Measurements from ENCODE around the gene TK1.

Gene TK1

DNA sequence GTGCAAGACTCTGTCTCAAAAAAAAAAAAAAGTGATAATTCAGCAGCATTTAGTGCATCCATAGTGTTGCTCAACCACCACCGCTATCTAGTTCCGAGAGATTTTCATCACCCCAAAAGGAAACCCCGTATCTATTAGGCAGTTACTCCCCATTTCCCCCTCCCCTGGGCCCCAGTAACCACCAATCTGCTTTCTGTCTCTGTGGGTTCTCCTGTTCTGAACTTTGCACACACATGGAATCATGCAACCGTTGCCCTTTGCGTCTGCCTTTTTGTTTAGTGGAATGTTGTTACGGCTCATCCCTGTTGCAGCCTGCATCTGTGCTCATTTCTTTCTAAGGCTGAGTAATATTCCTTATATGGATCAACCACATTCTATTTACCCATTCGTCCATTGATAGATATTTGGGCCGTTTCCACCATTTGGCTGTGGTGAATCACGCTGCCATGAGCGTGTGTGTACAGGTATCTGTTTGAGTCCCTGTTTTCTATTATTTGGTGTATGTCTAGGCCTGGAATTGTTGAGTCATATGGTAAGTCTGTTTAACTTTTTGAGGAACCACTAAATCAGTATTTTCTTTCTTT is 27.2 kb downstream of the TK1 start:
- no peak for DNase-seq
- Mint-ChIP-seq H3K36me3 (ENCODE audit: low read depth) (no peaks in the 10 kb centered on the region), H3K27me3 (no peaks in the 10 kb centered on the region), H3K27ac (peak overlapping the region; percentile 39), H3K9me3 (no peaks in the 10 kb centered on the region), H3K4me1 (ENCODE audit: low read depth) (peaks cover 12% of the 10 kb centered on the region), H3K4me3 (no peak overlapping the region)

DNA sequence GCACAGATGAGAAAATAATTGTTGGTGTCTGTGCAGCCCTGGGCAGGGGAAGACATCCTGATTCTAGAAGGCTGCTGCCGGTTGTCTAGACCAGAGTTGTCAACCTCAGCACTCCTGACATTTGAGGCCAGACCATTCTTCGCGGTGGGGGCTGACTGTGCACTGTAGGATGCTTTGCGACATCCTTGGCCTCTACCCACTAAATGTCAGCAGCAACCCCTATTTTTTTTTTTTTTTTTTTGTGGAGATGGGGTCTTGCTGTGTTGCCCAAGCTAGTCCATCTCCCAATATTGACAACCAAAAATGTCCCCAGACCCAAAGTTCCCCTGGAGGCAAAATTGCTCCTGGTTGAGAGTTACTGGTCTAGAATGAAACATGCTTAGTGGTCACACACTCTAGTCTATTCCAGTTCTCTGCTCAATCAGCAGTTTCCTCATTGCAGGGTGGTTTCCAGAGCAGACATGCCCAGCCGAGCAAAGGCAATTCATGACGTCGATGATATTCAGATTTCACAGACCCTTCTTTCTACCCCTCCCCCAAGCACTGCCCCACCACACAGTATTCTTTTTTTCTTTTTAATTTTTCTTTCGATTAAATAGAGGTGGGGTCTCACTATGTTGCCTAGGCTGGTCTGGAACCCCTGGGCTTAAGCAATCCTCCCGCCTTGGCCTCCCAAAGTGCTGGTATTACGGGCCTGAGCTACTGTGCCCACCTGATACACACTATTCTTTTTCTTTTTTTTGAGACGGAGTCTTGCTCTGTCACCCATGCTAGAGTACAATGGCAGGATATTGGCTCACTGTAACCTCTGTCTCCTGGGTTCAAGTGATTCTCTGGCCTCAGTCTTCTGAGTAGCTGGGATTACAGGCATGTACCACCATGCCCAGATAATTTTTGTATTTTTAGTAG is 31.7 kb downstream of the TK1 start:
- Mint-ChIP-seq H3K4me3 (no peak overlapping the region), H3K36me3 (ENCODE audit: low read depth) (no peaks in the 10 kb centered on the region)

DNA sequence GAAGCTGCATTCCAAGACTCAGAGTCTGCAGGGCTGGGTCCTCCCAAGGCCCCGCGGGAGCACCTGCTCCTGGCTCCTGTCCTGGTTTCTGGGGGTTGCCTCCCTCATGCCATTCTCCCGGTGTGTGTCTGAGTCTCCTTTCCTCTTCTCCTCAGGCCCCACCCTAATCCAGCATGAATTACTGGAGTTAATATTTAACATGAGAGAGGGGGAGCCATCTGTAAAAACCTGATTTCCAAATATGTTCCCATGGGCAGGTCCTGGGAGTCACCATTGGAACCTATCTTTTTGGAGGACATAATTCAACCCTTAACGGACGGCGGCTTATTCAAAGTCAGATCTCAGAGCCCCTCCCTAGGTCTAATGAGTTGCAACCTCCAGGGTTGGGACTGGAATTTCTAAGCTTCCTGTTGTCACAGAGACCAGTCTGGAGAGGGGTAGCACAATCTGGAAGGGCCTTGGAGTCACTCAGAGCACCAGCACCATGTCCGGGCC is 35.3 kb downstream of the TK1 start:
- Mint-ChIP-seq H3K9me3 (no peaks in the 10 kb centered on the region), H3K36me3 (ENCODE audit: low read depth) (no peaks in the 10 kb centered on the region), H3K4me3 (no peak overlapping the region), H3K27ac (no peak overlapping the region), H3K27me3 (no peaks in the 10 kb centered on the region), H3K4me1 (ENCODE audit: low read depth) (peaks cover 15% of the 10 kb centered on the region)
- DNase-seq = no peak

More for the DNA sequence above, 31.7 kb downstream of the TK1 start:
- H3K4me1 Mint-ChIP-seq (ENCODE audit: low read depth) = peaks cover 10% of the 10 kb centered on the region
- H3K27me3 Mint-ChIP-seq = no peaks in the 10 kb centered on the region
- DNase-seq = no peak
- no peak overlapping the region for H3K27ac Mint-ChIP-seq
- no peaks in the 10 kb centered on the region for H3K9me3 Mint-ChIP-seq

DNA sequence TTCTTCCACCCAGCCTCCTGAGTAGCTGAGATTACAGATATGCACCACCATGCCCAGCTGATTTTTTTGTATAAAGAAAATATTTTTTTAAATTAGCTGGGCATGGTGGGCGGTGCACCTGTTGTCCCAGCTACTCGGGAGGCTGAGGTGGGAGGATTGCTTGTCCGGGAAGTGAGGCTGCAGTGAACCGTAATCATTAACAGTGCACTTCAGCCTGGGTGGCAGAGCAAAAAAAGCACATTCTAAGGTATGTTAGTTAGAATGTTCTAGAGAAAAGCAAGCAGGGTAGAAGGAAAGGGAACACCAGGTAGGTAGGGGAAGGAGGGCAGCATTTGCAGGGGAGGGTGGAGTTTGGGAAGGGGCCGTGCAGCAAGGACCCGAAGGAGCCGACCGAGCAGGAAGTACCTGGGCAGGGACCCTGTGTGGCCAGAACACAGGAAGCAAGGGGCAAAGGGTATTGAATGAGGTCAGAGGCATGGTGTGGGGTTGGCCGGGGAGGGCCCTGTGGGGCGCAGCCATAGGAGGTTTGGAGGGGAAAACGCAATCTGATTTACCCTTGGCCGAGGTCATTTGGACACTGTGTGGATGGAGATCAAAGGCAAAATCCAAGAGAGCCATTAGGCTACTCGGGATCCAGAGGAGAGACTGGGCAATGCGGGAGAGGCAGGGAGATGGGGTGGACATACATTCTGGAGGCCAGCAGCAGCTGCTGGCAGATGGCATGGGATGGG is 38.4 kb downstream of the TK1 start:
- Mint-ChIP-seq H3K4me3 (no peak overlapping the region), H3K27ac (peak overlapping the region; percentile 28), H3K4me1 (ENCODE audit: low read depth) (peaks cover 18% of the 10 kb centered on the region), H3K27me3 (no peaks in the 10 kb centered on the region), H3K36me3 (ENCODE audit: low read depth) (no peaks in the 10 kb centered on the region), H3K9me3 (no peaks in the 10 kb centered on the region)
- DNase-seq = no peak

DNA sequence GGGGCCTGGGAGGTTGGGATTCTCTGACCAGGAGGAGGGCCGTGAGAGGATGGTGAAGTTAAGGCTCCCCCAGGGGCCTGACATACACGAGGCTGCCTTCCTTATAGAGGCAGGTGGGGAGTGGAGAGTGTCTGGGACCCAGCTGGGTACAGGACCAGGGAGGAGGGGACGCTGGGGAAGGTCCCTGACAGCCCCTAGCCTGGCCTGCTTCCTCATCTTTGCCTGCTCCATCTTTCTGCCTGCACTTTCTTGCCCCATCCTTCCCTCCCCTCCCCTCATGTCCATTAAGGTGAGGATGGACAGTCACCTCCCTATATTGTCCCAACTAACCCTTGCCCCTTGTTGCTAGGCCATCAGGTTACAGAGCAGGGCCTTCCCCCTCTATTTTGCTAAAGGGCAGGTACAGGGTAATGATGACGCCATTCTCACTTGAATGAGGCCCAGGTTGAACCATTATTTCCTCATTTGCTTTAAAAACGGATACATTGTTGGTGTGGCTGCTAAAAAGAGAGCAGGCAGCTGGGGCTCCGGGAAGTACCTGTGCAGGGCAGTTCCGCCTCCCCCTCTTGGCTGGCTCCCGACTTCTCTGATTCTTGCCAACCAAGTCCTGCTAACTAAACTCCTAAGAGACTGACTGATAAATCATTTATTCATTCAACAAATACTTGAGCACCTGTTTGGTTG is 39.4 kb downstream of the TK1 start:
- DNase-seq = no peak
- Mint-ChIP-seq H3K4me3 (no peak overlapping the region), H3K36me3 (ENCODE audit: low read depth) (peaks cover 4% of the 10 kb centered on the region), H3K4me1 (ENCODE audit: low read depth) (peaks cover 25% of the 10 kb centered on the region), H3K27me3 (no peaks in the 10 kb centered on the region), H3K27ac (peak overlapping the region; percentile 69), H3K9me3 (no peaks in the 10 kb centered on the region)

DNA sequence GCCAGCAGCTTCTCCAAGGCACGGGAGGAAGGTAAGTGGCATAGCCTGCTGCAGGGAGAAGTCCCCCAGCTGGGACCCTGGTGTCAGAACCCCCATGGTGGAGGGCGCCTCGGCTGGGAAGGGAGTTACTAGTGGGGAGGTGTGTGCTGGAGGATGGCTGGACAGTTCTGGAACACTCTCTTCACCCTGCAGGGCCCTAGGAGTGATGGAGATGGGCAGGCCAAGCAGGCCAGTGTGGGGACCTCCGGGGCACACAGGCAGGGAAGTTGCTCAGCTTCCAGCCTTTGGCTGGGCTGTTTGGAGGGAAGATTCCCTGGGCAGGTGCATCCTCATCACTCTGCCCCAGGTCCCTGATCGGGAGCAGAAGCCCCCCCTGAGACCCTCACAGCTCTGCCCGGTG is 40.0 kb downstream of the TK1 start:
- Mint-ChIP-seq H3K36me3 (ENCODE audit: low read depth) (peaks cover 10% of the 10 kb centered on the region), H3K9me3 (no peaks in the 10 kb centered on the region), H3K27me3 (no peaks in the 10 kb centered on the region), H3K4me3 (no peak overlapping the region), H3K4me1 (ENCODE audit: low read depth) (peaks cover 30% of the 10 kb centered on the region), H3K27ac (peak overlapping the region; percentile 55)
- DNase-seq = no peak

DNA sequence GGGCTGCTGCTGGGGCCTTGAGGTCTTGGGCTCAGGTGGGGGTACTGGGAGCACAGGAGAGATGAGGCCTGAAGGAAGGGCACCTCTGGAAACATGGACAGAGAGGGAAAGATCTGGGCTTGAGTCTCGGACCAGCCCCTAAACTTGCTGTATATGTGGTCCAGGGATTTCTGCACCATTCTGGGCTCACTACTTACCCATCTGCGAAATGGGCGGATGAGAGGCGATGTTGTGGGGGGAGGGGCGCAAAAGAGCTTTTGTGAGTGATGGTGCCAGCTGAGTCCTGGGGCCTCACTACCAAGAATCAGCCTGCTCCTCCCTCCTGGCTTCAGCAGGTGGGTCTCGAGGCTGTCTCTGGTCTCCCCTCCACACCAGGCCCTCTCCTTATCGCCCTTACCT is 40.4 kb downstream of the TK1 start:
- H3K4me1 Mint-ChIP-seq (ENCODE audit: low read depth) = peaks cover 35% of the 10 kb centered on the region

DNA sequence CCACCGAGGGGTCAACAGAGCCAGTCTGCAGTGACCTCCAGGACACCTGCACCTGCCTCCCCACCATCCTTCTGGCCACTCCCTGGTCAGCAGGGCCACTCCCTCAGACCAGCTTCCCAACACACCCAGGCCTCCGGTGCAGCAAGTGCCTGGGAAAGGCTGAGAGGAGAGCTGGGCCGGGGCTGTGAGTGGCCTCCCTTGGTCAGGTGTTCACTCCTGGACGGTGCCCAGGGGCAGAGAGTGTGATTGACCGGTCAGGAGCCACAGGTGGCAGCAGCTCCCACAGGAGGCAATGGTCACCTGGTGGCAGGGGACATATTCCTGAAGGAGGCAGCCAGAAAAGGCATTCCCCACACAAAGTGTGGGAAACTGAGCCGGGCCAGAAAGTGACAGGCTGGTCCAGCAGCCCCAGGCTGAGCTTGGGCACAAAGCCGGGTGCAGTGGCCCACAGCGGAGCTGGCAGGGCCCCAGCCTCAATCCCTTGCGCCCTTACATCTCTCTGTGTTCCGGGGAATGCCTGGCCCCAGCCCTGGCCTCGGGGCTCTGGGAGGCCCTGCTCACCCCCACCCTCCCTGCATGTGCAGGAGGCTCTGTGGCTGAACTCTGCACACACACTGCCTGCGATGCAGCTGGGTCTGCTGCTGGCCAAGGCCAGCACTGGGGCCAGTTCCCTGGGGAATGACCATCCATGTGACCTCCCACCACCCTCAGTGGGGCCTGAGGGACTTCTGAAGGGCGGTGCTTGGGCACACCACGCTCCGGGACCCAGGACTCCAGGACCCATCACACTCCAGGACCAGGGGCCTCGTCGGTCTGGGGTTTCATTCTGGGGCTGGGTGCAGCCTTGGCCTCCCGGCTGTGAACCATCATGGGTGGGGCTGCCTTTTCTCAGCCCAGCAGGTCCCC is 41.9 kb downstream of the TK1 start:
- Mint-ChIP-seq H3K4me1 (ENCODE audit: low read depth) (peaks cover 42% of the 10 kb centered on the region), H3K36me3 (ENCODE audit: low read depth) (peaks cover 22% of the 10 kb centered on the region), H3K9me3 (no peaks in the 10 kb centered on the region), H3K4me3 (no peak overlapping the region), H3K27ac (peak overlapping the region; percentile 29), H3K27me3 (no peaks in the 10 kb centered on the region)
- no peak for DNase-seq

More for the DNA sequence above, 40.4 kb downstream of the TK1 start:
- no peaks in the 10 kb centered on the region for H3K27me3 Mint-ChIP-seq
- peaks cover 14% of the 10 kb centered on the region for H3K36me3 Mint-ChIP-seq (ENCODE audit: low read depth)
- no peak overlapping the region for H3K27ac Mint-ChIP-seq
- no peak overlapping the region for H3K4me3 Mint-ChIP-seq
- H3K9me3 Mint-ChIP-seq = no peaks in the 10 kb centered on the region
- no peak for DNase-seq

DNA sequence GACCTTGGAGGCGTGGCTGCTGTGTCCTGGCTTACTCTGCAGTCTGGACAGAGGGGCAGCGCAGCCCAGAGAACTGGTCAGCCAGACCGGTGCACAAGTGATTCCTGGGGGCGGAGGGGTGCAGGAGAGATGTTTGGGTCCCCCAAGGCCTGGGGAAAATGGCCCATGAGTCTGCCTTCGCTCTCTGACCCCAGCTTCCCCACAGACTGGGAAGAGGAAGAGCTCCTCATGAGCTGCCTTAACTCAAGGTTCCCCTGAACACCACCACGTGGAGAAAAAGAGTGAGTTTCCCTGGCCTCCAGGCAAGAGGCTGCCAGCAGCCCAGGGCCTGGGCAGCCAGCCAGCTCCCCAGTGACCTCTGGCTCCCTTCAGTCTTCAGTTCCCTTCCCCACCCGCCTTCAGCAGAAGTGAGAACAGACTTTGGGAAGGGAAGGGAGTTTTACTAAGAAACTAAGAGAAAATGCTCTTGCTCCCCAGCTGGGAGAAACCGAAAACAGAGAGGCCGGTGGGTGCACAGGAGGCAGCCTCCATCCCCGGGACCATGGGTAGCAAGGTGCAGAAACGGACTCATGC is 42.6 kb downstream of the TK1 start:
- Mint-ChIP-seq H3K4me1 (ENCODE audit: low read depth) (peaks cover 44% of the 10 kb centered on the region), H3K27ac (peak overlapping the region; percentile 29), H3K9me3 (no peaks in the 10 kb centered on the region), H3K27me3 (no peaks in the 10 kb centered on the region), H3K36me3 (ENCODE audit: low read depth) (peaks cover 26% of the 10 kb centered on the region), H3K4me3 (no peak overlapping the region)
- DNase-seq = no peak

DNA sequence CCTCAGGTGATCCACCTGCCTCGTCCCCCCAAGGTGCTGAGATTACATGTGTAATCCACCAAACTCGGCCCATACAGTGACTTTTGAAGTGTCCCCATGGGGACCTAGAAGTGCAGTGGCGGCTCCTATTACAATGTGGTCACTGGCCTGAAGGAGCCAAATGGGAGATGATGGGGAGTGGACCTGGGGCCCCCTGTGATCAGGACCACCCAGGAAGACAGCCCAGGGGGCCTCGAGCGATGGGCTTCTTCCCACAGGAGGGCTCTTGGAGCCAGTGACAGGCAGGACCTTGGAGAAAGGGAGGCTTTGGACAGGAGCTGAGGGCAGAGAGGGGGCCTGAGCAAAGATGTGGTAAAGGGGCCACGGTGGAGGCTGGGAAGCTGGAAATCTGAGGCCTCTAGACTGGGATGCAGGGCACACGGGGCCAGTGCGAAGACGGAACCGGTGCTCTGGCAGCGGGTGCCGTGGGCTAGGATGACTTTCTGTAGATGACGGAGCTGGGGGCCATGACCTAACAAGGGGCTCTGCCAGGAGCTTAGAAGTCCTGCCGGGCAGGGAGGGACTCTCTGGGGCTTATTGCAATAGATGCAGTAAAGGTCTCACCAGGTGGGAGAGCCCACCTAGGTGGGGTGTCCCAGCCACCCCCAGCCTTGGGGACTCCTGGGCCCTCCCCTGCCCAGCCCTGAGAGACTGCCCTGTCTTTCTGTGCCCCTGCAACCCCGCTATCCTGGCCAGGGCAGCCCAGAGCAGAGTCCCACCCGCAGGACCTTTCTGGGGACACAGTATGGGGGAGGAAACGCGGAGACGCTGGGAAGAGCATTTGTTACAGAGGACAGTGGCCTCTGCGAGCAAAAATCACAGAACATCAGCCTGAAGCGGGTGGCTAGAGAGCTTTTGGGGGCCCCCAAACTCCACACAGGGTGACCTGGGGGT is 43.4 kb downstream of the TK1 start:
- Mint-ChIP-seq H3K27me3 (no peaks in the 10 kb centered on the region), H3K4me1 (ENCODE audit: low read depth) (peaks cover 47% of the 10 kb centered on the region), H3K36me3 (ENCODE audit: low read depth) (peaks cover 33% of the 10 kb centered on the region), H3K27ac (peak overlapping the region; percentile 61), H3K4me3 (no peak overlapping the region), H3K9me3 (no peaks in the 10 kb centered on the region)
- no peak for DNase-seq

DNA sequence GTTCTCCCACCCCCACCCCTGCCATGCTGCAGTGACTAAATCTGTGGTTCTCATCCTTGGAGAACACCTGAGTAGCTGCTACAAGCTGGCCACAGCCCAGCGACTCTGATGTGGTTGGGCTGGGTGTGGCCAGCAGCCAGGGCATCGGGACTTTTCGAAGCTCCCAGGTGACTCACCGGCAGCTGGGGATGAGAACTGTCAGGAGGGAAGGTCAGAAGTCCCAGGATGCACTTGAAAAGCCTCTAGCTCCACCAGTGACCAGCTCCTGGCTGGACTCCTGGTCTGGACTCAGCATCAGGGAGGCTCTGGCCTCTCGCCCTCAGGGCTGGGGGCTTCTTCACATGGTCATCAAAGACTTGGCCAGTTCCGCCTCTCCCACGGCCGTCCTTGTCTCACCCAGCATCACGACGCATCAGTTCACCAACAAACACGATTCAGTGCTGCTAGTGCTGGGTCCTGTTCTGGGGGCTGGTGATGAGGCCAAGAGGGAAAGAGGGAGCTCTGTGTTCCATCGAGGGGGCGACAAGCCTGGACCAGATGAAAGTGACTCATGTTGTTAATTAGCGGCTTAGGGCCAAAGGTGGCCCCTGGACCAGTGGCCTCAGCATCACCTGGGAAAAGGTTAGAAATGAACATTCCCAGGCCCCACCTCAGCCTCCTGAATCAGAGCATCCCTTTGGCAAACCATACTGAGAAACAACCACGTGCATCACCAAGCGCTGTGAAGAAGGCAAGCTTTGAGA is 44.6 kb downstream of the TK1 start:
- no peak overlapping the region for H3K4me3 Mint-ChIP-seq
- no peak for DNase-seq
- H3K4me1 Mint-ChIP-seq (ENCODE audit: low read depth) = peaks cover 50% of the 10 kb centered on the region
- no peaks in the 10 kb centered on the region for H3K27me3 Mint-ChIP-seq
- H3K36me3 Mint-ChIP-seq (ENCODE audit: low read depth) = peaks cover 43% of the 10 kb centered on the region
- H3K9me3 Mint-ChIP-seq = no peaks in the 10 kb centered on the region
- peak overlapping the region; percentile 26 for H3K27ac Mint-ChIP-seq

Measured in activated T-cell treated with anti-CD3 and anti-CD28 coated beads, Interleukin-2, amount 50 U/mL, for 24 hours (primary cell).